LNCAP (cell line): ENCODE results near the gene CACNA1I.

Source experiments
- TF ChIP-seq, protein P1 (sequence below): fragments of 450-650 bp; IDR thresholded peaks from 2 replicates; pipeline ENCODE4 v1.5.1; 2017; ENCODE audit warnings: mild to moderate bottlenecking

Gene CACNA1I

DNA sequence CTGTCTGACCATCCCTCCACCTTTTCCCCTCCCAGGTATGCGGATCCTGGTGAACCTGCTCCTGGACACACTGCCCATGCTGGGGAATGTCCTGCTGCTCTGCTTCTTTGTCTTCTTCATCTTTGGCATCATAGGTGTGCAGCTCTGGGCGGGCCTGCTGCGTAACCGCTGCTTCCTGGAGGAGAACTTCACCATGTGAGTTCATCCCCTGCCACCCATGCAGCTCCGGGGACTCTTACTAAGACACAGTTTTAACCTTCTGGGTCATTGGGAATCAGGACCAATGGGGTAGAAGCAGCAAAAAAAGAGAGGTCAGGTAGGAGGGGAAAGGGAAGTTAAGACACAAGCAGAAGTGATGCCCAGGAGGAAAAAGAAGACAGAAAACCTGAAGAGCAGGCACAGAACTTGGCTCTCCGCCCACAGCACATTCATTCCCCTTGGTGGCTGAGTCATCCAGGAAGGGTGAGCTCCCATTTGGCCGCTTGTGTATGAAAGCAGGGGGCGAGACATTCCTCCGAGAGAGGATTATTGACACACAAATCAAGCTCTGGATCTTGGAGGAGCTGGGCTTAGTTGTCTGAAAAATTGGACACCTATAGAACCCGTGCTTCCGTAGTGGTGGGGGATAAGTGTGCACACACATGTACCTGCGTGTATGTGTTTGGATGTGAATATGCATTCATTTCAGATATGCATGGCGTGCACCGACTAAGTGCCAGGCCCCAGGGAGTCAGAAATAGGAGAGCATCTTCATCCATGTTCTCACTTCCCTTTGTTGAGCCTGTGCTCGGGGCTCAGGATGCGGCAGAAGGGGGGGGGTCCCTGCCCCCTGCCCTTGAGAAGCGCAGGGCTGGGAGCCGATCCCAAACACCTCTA, 64.2 kb downstream of the CACNA1I start:
- TF ChIP-seq, protein P1, sequence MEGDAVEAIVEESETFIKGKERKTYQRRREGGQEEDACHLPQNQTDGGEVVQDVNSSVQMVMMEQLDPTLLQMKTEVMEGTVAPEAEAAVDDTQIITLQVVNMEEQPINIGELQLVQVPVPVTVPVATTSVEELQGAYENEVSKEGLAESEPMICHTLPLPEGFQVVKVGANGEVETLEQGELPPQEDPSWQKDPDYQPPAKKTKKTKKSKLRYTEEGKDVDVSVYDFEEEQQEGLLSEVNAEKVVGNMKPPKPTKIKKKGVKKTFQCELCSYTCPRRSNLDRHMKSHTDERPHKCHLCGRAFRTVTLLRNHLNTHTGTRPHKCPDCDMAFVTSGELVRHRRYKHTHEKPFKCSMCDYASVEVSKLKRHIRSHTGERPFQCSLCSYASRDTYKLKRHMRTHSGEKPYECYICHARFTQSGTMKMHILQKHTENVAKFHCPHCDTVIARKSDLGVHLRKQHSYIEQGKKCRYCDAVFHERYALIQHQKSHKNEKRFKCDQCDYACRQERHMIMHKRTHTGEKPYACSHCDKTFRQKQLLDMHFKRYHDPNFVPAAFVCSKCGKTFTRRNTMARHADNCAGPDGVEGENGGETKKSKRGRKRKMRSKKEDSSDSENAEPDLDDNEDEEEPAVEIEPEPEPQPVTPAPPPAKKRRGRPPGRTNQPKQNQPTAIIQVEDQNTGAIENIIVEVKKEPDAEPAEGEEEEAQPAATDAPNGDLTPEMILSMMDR = no peak

DNA sequence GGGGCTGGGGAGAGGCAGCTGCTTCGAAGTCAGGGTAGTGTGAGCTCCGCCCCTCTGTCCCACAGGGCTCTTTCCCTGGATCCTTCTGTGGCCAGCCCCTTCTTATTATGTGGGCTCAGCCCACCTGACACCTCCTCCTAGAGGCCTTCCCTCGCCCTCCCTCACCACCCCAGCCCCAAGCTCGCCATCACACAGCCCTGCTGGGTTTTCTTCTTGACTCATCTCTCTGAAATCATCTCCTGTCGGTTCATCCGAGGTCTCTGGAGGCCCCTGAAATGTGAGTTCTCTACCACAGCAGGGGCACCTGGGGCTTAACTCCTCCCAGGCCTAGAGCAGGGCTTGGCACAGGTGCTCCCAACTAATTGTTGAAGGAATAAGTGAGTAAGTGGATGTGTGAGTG, 65.2 kb downstream of the CACNA1I start:
- TF ChIP-seq, protein P1 = no peak

DNA sequence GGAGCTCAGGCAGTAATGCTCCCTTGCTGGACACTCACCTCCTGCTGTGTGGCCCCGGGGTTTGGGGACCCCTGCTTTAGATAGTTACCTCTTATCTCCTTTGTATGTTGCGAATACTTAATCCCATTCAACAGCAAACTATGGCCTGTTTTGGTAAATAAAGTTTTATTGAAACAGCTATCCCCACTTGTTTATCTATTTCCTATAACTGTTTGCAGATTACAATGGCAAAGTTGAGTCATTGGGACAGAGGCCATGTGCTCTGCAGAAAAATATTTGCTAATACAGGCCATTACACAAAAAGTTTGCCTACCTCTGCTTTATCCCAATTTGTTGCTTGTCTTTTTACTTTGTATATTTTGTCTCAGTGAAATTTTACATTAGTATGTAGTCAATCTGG, 68.4 kb downstream of the CACNA1I start:
- TF ChIP-seq, protein P1 = no peak

DNA sequence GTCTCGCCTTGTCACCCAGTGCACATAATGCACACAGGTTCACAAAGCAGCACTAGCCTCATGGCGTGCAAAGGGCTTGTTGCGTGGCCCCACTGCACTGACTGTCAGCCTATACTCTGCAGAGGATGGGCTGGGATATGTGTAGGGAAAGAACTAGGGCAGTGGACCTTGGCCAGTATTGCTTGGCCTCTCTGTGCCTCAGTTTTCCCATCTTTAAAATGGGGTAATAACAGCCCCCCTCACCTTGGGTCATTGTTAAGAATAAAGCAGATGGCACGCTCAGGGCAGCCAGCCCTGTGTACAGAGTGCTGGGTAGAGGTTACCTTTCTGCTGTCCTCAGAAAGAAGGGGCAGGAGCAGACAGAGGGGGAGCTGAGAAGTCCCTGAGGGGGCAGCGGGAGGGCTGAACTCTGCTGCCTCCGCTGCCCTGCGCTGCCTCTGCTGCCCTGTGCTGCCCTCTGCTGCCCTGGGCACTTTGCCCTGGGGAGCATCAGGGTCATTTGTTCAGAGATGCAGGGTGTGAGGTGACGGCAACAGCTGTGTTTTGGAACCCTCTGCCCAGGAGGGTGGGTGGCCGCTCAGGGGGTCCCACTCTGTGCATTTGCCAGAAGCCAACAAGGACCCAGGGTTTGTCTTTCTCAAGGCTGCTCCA, 71.2 kb downstream of the CACNA1I start:
- TF ChIP-seq, protein P1 = no peak

DNA sequence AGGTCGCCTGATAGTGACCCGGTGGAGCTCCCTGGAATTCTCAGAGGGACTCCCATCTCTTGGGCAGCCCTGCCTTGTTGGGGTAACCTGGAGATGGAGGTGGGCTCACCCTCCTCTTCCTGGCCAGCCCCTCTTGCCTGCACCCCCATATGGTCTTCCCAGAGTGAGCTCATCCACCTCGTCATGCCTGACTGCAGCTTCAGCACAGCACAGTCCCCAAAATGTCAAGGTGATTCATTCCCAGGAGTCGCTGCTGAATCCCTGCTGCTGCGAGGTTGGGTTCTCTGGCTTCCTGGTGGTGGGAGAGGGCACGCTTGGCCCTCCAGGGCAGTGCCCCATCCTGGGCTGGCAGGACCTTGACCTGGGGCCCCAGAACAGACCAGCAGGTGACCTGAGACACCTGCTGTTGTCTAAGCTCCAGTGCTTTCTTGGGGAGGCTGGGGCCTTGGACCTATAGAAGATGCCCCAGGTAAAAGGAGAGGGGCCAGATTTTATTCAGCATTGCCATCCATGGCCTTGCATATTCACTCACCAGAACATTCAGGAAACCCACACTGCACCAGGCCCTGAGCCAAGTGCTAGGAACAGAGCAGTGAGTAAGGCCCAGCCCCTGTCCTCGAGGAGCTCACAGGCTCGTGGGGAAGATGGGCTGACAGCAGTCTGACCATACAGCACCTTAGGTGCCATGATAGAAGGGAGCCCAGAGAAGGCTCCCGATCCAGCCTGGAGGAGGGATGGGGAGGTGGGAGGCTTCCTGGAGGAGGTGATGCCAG, 72.9 kb downstream of the CACNA1I start:
- TF ChIP-seq, protein P1 = no peak

DNA sequence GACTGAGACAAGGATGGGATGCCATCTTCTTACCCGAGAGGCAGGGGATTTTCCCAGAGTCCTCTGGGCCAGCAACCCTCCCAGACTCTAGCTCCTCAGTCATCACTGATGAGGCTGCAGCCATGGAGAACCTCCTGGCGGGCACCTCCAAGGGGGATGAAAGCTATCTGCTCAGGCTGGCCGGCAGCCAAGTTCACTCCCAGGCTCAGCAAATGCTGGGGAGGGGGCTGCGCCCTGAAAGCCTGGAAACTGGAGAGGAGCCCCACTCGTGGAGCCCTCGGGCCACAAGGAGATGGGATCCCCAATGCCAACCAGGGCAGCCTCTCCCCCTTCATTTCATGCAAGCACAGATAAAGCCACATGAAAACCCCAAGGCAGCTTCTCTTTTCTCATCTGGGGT, 75.0 kb downstream of the CACNA1I start:
- TF ChIP-seq, protein P1 = no peak

DNA sequence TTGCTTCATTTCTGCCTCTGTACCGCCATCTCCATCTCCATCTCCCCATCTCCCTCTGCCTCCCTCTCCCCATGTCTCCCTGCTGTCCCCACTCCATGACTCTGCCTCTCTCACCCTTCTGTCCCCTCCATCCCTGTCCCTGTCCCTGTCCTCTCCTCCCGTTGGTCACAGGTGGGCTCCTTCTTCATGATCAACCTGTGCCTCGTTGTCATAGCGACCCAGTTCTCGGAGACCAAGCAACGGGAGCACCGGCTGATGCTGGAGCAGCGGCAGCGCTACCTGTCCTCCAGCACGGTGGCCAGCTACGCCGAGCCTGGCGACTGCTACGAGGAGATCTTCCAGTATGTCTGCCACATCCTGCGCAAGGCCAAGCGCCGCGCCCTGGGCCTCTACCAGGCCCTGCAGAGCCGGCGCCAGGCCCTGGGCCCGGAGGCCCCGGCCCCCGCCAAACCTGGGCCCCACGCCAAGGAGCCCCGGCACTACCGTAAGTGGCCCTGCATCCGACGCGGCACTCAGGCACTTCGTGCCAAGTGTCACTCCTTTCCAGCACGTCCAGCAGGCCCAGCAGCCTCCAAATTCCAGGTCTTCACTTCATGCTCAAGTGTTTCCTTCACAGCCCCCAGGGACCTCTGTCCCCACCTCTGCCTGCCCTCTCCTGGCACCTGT, 76.0 kb downstream of the CACNA1I start:
- TF ChIP-seq, protein P1 = no peak
